Osteocyte (in vitro differentiated cells): Measurements from ENCODE around the gene BORCS5. TPM values are rescaled to one million over a fixed set of nuclear protein-coding genes. Genes with fewer than 3 reads are reported as not detected.

Source experiments
- DNase-seq: peaks from one replicate; pipeline ENCODE4 v3.0.0; 2021; ENCODE audit warnings: mixed read lengths; ENCODE audit not compliant: unreplicated experiment; ENCODE audit errors: extremely low spot score
- H3K27ac Mint-ChIP-seq: one replicate; pipeline ENCODE4 v1.8.0; 2021; ENCODE audit warnings: mild to moderate bottlenecking, mixed read lengths; ENCODE audit not compliant: unreplicated experiment
- H3K27me3 Mint-ChIP-seq: one replicate; pipeline ENCODE4 v1.8.0; 2021; ENCODE audit warnings: mixed read lengths; ENCODE audit not compliant: unreplicated experiment
- H3K36me3 Mint-ChIP-seq: one replicate; pipeline ENCODE4 v1.8.0; 2021; ENCODE audit warnings: mixed read lengths; ENCODE audit not compliant: unreplicated experiment
- H3K4me1 Mint-ChIP-seq: one replicate; pipeline ENCODE4 v1.8.0; 2021; ENCODE audit warnings: mixed read lengths; ENCODE audit not compliant: unreplicated experiment
- H3K4me3 Mint-ChIP-seq: one replicate; pipeline ENCODE4 v1.8.0; 2021; ENCODE audit warnings: mild to moderate bottlenecking, moderate library complexity, mixed read lengths; ENCODE audit not compliant: unreplicated experiment
- H3K9me3 Mint-ChIP-seq: one replicate; pipeline ENCODE4 v1.8.0; 2021; ENCODE audit warnings: mixed read lengths; ENCODE audit not compliant: unreplicated experiment
- CTCF ChIP-seq: fragments of 200-600 bp; sonication (generic); IDR thresholded peaks from 2 replicates; pipeline ENCODE4 v1.5.0; 2021; ENCODE audit warnings: antibody characterized with exemption, mild to moderate bottlenecking, moderate library complexity
- total RNA-seq: library from RNA; stranded (reverse); gene quantifications from 2 replicates; pipeline ENCODE4 v1.2.1, GENCODE V29; 2021

BORCS5 gene
- total RNA-seq, 1 donor from 2014 or later: 16.7 TPM

GRCh38 chr12:12488823-12489550 is 132.1 kb downstream of the BORCS5 start:
- DNase-seq: no peak
- no peak for TF ChIP-seq CTCF
- Mint-ChIP-seq H3K36me3 (peaks cover 3% of the 10 kb centered on the region), H3K4me3 (no peak overlapping the region), H3K9me3 (peaks cover 7% of the 10 kb centered on the region), H3K27ac (no peak overlapping the region), H3K4me1 (peaks cover 13% of the 10 kb centered on the region), H3K27me3 (no peaks in the 10 kb centered on the region)

- Mint-ChIP-seq H3K9me3 (peaks cover 7% of the 10 kb centered on the region), H3K27ac (no peak overlapping the region), H3K4me1 (peaks cover 13% of the 10 kb centered on the region), H3K4me3 (no peak overlapping the region), H3K36me3 (no peaks in the 10 kb centered on the region), H3K27me3 (no peaks in the 10 kb centered on the region)
- TF ChIP-seq CTCF: no peak
- DNase-seq: no peak
Measured at GRCh38 chr12:12491606-12492005, 134.7 kb downstream of the BORCS5 start.

- Mint-ChIP-seq H3K9me3 (peaks cover 7% of the 10 kb centered on the region), H3K27me3 (no peaks in the 10 kb centered on the region), H3K4me1 (peaks cover 10% of the 10 kb centered on the region), H3K4me3 (no peak overlapping the region), H3K27ac (no peak overlapping the region), H3K36me3 (no peaks in the 10 kb centered on the region)
- no peak for TF ChIP-seq CTCF
- DNase-seq: no peak
Measured at GRCh38 chr12:12492547-12492946, 135.7 kb downstream of the BORCS5 start.

- DNase-seq: no peak
- TF ChIP-seq CTCF: no peak
- Mint-ChIP-seq H3K9me3 (no peaks in the 10 kb centered on the region), H3K27ac (no peak overlapping the region), H3K4me1 (no peaks in the 10 kb centered on the region), H3K4me3 (no peak overlapping the region), H3K27me3 (no peaks in the 10 kb centered on the region), H3K36me3 (no peaks in the 10 kb centered on the region)
Measured at GRCh38 chr12:12495536-12495935, 138.7 kb downstream of the BORCS5 start.

GRCh38 chr12:12498210-12498609 is 141.3 kb downstream of the BORCS5 start:
- Mint-ChIP-seq H3K27ac (no peak overlapping the region), H3K27me3 (no peaks in the 10 kb centered on the region), H3K4me1 (no peaks in the 10 kb centered on the region), H3K9me3 (no peaks in the 10 kb centered on the region), H3K4me3 (no peak overlapping the region), H3K36me3 (no peaks in the 10 kb centered on the region)
- DNase-seq: no peak
- no peak for TF ChIP-seq CTCF
